Heart left ventricle (tissue), 16 donors: ENCODE measurements around the gene CACNA1E. TPM values are rescaled to one million over a fixed set of nuclear protein-coding genes. Genes with fewer than 3 reads are reported as not detected.

ENCODE experiments used
- ATAC-seq, 4 donors: fragments of 200-7000 bp; cut with Tn5 transposase; one replicate each; pipeline ENCODE4 v1.9.1; 2020 to 2022; ENCODE audit warnings: moderate library complexity in 4 of 4, mild to moderate bottlenecking in 3 of 4, moderate number of reproducible peaks in 1 of 4
- DNase-seq, 5 donors: peaks; one replicate each; pipeline ENCODE4 v3.0.0-alpha.2; 2020
- H3K27ac ChIP-seq, 12 donors: fragments of 200-600 bp; sonication (generic) in 4 of 12; one replicate each; pipeline versions ENCODE4 v1.5.0 to v1.8.0; 2016 to 2022; ENCODE audit warnings: mild to moderate bottlenecking in 2 of 12
- H3K27me3 ChIP-seq, 9 donors: fragments of 200-600 bp; sonication (generic) in 2 of 9; one replicate each; pipeline versions ENCODE4 v1.5.1 to v1.8.0; 2016 to 2022; ENCODE audit warnings: mild to moderate bottlenecking in 3 of 9
- H3K36me3 ChIP-seq, 9 donors: fragments of 200-600 bp; sonication (generic) in 2 of 9; one replicate each; pipeline versions ENCODE4 v1.5.0 to v1.8.0; 2018 to 2022; ENCODE audit warnings: mild to moderate bottlenecking in 2 of 9
- H3K4me1 ChIP-seq, 12 donors: fragments of 200-600 bp; sonication (generic) in 4 of 12; one replicate each; pipeline versions ENCODE4 v1.5.0 to v1.8.0; 2016 to 2022; ENCODE audit warnings: mild to moderate bottlenecking in 3 of 12
- H3K4me3 ChIP-seq, 12 donors: fragments of 200-600 bp; sonication (generic) in 4 of 12; one replicate each; pipeline versions ENCODE4 v1.5.0 to v1.8.0; 2017 to 2022; ENCODE audit warnings: mild to moderate bottlenecking in 9 of 12, moderate library complexity in 4 of 12
- H3K9me3 ChIP-seq, 12 donors: fragments of 200-600 bp; sonication (generic) in 4 of 12; one replicate each; pipeline versions ENCODE4 v1.5.0 to v1.8.0; 2016 to 2022; ENCODE audit warnings: mild to moderate bottlenecking in 1 of 12
- POLR2A ChIP-seq, 2 donors: fragments of 450-650 bp; IDR thresholded peaks; one replicate each; pipeline ENCODE4 v1.6.1; 2017; ENCODE audit warnings: antibody characterized with exemption in 2 of 2, mild to moderate bottlenecking in 2 of 2, moderate library complexity in 2 of 2
- whole genome bisulfite sequencing, 4 donors: extraction: QIAGEN DNeasy Blood & Tissue Kit in 2 of 4; methylation state at CpG; one replicate each; pipeline versions ENCODE4 v1.1.5 to v1.1.7; 2013 to 2018; 5-methylcytosine and 5-hydroxymethylcytosine counted together
- intact Hi-C, 10 donors: fragments of 100-400 bp; cut with DNase I; formaldehyde crosslinking; loops; one replicate each; pipeline versions ENCODE4 v1.11.1 to v1.14.2; 2022
- polyA plus RNA-seq, 2 donors: library from polyadenylated mRNA; stranded (reverse); fragments of 200-250 nt; gene quantifications; one replicate each; pipeline ENCODE4 v1.2.3, GENCODE V29; 2013
- total RNA-seq, 9 donors: library from RNA; depleted of rRNA in 2 of 9; stranded (reverse); fragments of >200 nt in 2 of 9; fragmentation: NEBNext Ultra II Directional in 3 of 9; extraction: Animal tissue kit (Norgen Biotek cat#: 25700) in 3 of 9; gene quantifications; one replicate each; pipeline versions ENCODE4 v1.1.0 to v1.2.4, GENCODE V29; 2016 to 2023
- TF ChIP-seq, protein P1 (sequence below), 12 donors: fragments of 200-600 bp; sonication (generic) in 4 of 12; IDR thresholded peaks; one replicate each; pipeline versions ENCODE4 v1.5.0 to v1.8.0; 2018 to 2022; ENCODE audit warnings: antibody characterized with exemption in 12 of 12, mild to moderate bottlenecking in 5 of 12
- donor health status: ischemic (EF 13 %, LVEDD 7.1; RV severe dilation, severe dysfunction).
- donor health status: healthy with polysubstance abuse.
- donor health status: DM: no; HTN: yes; CAD: no.
- donor health status: DM: no; HTN: no; CAD: no.
- donor health status: ischemic (EF 25% LVEDD 6.9; RV normal size, moderate dysfunction).
- donor health status: ischemic (EF 25% LVEDD 5.7; RV mildly dilated, moderate dysfunction).
- donor health status: healthy.
- donor health status: DM: yes; HTN: yes; CAD: no.
- donor health status: ischemic (EF 35%, LVEDD 5.7; RV mildly dilated, moderate dysfunction).
- donor health status: nonischemic (EF 11% LVEDD 7.7; RV severe dilation, severe dysfunction).
- donor health status: DM: yes; HTN: yes; CAD: no.
- donor health status: PGD.
- donor health status: ischemic (EF 29% LVEDD 5.4; RV normal size, mild dysfunction).
- donor health status: nonischemic (EF 23%, LVEDD 6.1; RV moderate dilation, normal function).

Gene CACNA1E
- total and polyA plus RNA-seq, 11 donors: 0.02 to 1.9 (median 0.10) TPM

DNA sequence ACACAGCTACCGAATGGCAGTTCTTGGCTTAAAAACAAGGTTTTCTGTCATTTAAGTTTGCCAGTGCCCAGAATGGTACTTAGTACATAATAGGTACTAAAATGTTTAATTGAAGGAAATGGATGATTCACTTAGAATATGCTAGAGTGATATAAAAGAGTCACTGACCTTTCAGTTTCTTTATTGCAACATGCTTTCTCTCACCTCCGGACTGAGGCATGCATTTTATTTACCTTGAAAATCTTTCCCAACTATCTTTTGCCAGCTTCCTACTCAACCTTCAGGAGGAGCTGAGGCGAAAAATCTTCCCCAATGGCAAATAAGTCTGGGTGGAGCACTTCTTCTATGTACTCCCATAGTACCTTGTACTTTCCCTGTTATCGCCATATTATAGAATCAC, 333.3 kb downstream of the CACNA1E start:
- no peak for TF ChIP-seq POLR2A (IDR thresholded peaks at IDR 0.05)
- TF ChIP-seq, protein P1, sequence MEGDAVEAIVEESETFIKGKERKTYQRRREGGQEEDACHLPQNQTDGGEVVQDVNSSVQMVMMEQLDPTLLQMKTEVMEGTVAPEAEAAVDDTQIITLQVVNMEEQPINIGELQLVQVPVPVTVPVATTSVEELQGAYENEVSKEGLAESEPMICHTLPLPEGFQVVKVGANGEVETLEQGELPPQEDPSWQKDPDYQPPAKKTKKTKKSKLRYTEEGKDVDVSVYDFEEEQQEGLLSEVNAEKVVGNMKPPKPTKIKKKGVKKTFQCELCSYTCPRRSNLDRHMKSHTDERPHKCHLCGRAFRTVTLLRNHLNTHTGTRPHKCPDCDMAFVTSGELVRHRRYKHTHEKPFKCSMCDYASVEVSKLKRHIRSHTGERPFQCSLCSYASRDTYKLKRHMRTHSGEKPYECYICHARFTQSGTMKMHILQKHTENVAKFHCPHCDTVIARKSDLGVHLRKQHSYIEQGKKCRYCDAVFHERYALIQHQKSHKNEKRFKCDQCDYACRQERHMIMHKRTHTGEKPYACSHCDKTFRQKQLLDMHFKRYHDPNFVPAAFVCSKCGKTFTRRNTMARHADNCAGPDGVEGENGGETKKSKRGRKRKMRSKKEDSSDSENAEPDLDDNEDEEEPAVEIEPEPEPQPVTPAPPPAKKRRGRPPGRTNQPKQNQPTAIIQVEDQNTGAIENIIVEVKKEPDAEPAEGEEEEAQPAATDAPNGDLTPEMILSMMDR (IDR thresholded peaks at IDR 0.05): no peak
- Histone ChIP-seq H3K9me3 (no peaks in the 10 kb centered on the region), H3K27me3 (no peaks in the 10 kb centered on the region), H3K4me3 (no peak overlapping the region), H3K27ac (no peak overlapping the region), H3K4me1 (no peaks in the 10 kb centered on the region), H3K36me3 (no peaks in the 10 kb centered on the region)
- WGBS, 4 donors: 81 to 88% (median 85%) methylated on average over 4 of the region's 4 CpGs
- ATAC-seq: no peak
- intact Hi-C loops: no loop called here
- no peak for DNase-seq

DNA sequence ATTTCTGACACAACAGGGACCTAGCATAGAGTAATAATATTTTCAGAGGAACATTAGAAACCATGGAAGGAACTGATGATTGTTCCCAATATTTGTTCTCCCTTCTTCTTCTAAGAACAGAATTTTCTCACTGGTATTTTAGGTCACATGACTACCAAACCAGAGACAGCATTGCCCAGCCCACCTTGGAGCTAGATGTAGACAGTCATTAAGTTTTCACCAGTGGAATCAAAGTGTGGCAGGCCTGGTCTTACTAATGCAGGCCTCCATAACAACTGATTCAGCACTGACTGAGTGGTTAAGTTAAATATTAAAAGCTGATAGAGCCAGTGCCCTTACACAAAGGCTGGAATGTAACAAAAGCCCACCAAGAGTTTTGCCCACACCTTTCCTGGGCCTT, 333.8 kb downstream of the CACNA1E start:
- Histone ChIP-seq H3K36me3 (no peaks in the 10 kb centered on the region), H3K9me3 (no peaks in the 10 kb centered on the region), H3K4me1 (no peaks in the 10 kb centered on the region), H3K27ac (no peak overlapping the region), H3K4me3 (no peak overlapping the region), H3K27me3 (no peaks in the 10 kb centered on the region)
- no peak for ATAC-seq
- intact Hi-C loops: no loop called here
- TF ChIP-seq POLR2A (IDR thresholded peaks at IDR 0.05): no peak
- TF ChIP-seq, protein P1 (IDR thresholded peaks at IDR 0.05): no peak
- DNase-seq: no peak

DNA sequence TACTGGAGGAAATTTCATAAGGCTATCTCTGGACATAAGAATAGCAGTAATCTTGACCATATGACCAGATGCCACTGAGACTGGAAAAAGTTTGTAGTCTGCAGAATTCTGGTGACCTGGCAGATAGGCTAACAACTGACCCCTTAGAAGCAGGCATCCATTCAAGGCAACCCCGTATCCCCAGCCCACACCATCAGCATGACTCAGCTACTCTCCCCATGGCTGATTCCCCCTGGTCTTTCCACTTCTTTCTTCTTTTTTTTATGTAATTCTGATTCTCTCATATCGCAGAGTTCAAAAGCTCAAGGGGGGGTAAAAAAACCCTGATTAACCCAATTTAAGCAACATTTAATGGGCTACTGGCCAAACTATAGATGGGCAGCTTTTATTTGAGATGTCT, 335.1 kb downstream of the CACNA1E start:
- DNase-seq (no peak), ATAC-seq (no peak)
- intact Hi-C loops: no loop called here
- H3K4me3 ChIP-seq: no peak overlapping the region
- H3K36me3 ChIP-seq: no peaks in the 10 kb centered on the region
- no peaks in the 10 kb centered on the region for H3K9me3 ChIP-seq
- TF ChIP-seq, protein P1 (IDR thresholded peaks at IDR 0.05): no peak
- TF ChIP-seq POLR2A (IDR thresholded peaks at IDR 0.05): no peak
- no peak overlapping the region for H3K27ac ChIP-seq
- 71 to 84% (median 75%) methylated on average over 2 of the region's 2 CpGs for WGBS, 4 donors
- no peaks in the 10 kb centered on the region for H3K27me3 ChIP-seq
- no peaks in the 10 kb centered on the region for H3K4me1 ChIP-seq

DNA sequence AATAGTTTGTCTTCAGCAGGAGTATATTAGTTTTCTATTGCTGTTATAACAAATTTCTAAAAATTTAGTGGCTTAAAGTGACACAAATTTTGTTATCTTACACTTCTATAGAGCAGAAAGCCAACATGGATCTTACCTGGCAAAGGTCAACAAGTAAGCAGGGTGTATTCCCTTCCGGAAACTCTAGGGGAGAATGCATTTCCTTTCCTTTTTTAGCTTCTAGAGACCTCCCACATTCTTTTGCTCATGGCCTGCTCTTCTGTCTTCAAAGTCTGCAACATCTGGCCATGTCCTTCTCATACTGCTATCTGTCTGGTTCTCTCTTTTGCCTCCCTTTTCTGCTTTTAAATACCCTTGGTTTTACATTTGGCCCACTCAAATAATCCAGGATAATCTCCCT, 335.6 kb downstream of the CACNA1E start:
- Histone ChIP-seq H3K4me1 (no peaks in the 10 kb centered on the region), H3K27me3 (no peaks in the 10 kb centered on the region), H3K9me3 (no peaks in the 10 kb centered on the region), H3K4me3 (no peak overlapping the region), H3K27ac (no peak overlapping the region), H3K36me3 (no peaks in the 10 kb centered on the region)
- ATAC-seq (no peak), DNase-seq (no peak)
- TF ChIP-seq, protein P1 (IDR thresholded peaks at IDR 0.05): no peak
- no peak for TF ChIP-seq POLR2A (IDR thresholded peaks at IDR 0.05)
- WGBS, 4 donors: 41 to 57% (median 51%) methylated on average over 1 of the region's 1 CpG
- intact Hi-C loops: no loop called here
